Peyer's patch (tissue), 4 donors: Measurements from ENCODE around the gene CIP2A.

Experiments
- POLR2A ChIP-seq, 2 donors: fragments of 450-650 bp; IDR thresholded peaks; one replicate each; pipeline ENCODE4 v1.5.1; 2017; ENCODE audit warnings: antibody characterized with exemption in 2 of 2, mild to moderate bottlenecking in 2 of 2, moderate library complexity in 2 of 2
- TF ChIP-seq, protein P1 (sequence below), 6 experiments: fragments of 450-650 bp in 4 of 6; fragments of 200-600 bp in 2 of 6; sonication (generic) in 1 of 6; IDR thresholded peaks; one replicate each; pipeline ENCODE4 v1.5.1; 2017 to 2019; ENCODE audit warnings: antibody characterized with exemption in 6 of 6, mild to moderate bottlenecking in 3 of 6, moderate library complexity in 1 of 6

DNA sequence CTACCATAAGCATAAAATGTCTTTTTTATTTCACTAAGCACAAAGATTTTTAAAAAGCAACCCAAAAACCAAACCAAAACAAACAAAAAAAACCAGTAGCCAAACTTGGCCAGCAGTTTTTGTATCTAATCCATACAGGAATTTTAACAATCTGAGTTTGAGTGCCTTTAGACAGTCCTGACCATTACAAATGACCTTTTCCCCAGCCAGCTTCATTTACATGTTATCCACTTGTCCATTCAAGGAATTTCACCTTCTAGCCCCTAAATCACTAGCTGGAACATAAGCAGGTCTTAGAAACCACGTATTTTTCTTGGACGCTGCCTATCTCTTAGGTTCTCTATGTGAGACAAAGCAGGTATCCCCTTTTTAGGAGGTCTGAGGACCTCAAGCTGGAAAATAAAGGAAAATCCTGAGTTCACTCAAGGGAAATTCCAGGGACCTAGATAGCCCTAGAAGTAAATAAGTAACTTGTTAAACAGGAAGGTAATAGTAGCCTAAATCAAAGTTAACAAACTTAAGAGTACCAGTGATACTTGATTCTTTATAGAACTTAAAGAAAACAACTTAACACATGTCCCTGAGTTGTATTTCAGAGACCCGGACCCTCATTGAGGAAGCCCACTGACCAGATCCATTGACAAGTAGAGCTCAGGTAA is 34.2 kb downstream of the CIP2A start:
- TF ChIP-seq, protein P1, sequence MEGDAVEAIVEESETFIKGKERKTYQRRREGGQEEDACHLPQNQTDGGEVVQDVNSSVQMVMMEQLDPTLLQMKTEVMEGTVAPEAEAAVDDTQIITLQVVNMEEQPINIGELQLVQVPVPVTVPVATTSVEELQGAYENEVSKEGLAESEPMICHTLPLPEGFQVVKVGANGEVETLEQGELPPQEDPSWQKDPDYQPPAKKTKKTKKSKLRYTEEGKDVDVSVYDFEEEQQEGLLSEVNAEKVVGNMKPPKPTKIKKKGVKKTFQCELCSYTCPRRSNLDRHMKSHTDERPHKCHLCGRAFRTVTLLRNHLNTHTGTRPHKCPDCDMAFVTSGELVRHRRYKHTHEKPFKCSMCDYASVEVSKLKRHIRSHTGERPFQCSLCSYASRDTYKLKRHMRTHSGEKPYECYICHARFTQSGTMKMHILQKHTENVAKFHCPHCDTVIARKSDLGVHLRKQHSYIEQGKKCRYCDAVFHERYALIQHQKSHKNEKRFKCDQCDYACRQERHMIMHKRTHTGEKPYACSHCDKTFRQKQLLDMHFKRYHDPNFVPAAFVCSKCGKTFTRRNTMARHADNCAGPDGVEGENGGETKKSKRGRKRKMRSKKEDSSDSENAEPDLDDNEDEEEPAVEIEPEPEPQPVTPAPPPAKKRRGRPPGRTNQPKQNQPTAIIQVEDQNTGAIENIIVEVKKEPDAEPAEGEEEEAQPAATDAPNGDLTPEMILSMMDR (IDR thresholded peaks at IDR 0.05) = no peak
- TF ChIP-seq POLR2A (IDR thresholded peaks at IDR 0.05) = no peak
